ENCODE results near the gene CDKN3.
"Not testable (repeated sequence)": the region's sequence is repeated elsewhere in the genome, so short reads cannot be mapped to it uniquely, and the experiment has no call there.

The CDKN3 gene

DNA sequence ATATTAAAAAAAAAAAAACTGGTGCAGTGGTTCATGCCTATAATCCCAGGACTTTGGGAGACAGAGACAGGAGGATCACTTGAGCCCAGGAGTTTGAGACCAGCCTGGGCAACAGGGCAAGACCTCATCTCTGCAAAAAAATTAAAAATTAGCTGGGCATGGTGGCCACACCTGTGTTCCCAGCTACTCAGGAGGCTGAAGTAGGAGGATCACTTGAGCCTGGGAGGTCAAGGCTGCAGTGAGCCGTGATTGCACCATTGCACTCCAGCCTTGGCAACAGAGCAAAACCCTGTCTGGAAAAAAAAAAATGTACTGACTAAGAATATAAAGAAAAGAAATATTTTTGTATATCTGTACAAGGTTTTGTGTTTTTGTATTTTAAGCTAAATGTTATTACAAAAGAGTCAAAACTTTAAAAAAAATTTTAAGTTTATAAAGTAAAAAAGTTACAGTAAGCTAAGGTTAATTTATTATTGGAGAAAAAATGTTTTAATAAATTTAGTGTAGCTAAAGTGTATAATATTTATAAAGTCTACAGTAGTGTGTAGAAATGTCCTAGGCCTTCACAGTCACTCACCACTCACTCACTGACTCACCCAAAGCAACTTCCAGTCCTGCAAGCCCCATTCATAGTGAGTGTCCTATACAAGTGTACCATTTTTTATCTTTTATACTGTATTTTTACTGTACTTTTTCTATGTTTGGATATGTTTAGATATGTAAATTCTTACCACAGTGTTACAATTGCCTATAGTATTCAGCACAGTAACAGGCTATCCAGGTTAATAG, 60.2 kb downstream of the CDKN3 start:
- not testable (repeated sequence) for DNase-seq (ENCODE audit: low spot score)

DNA sequence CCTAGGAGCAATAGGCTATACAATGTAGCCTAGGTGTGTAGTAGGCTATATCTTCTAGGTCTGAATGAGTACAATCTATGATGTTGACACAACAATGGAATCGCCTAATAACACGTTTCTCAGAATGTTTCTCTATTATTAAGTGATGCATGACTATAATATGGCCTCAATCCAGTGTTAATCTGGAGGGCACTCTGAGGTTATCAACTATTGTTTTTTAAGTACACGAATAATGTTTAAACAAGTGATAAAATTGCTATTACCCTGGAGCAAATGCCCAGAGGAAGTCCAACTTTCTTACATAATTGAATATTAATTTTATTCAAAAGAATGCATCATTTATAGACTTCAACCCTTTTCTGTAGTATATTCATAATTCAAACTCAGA, 60.8 kb downstream of the CDKN3 start:
- DNase-seq (ENCODE audit: low spot score): no peak

DNA sequence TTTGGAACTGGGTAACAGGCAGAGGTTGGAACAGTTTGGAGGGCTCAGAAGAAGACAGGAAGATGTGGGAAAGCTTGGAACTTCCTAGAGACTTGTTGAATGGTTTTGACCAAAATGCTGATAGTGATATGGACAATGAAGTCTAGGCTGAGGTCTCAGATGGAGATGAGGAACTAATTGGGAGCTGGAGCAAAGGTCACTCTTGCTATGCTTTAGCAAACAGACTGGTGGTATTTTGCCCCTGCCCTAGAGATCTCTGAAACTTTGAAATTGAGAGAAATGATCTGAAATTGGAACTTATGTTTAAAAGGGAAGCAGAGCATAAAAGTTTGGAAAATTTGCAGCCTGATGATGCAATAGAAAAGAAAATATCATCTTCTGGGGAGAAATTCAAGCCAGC, 61.7 kb downstream of the CDKN3 start:
- DNase-seq (ENCODE audit: low spot score): not testable (repeated sequence)

DNA sequence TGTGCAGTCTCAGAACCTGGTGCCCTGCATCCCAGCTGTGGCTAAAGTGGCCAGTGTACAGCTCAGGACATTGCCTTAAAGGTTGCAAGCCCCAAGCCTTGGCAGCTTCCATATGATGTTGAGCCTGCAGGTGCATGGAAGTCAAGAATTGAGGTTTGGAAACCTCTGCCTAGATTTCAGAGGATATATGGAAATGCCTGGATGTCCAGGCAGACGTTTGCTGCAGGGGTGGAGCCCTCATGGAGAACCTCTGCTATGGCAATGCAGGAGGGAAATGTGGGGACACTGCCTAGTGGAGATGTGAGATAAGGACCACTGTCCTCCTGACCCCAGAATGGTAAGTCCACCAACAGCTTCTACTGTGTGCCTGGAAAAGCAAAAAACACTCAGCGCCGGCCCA, 62.3 kb downstream of the CDKN3 start:
- DNase-seq (ENCODE audit: low spot score): no peak

DNA sequence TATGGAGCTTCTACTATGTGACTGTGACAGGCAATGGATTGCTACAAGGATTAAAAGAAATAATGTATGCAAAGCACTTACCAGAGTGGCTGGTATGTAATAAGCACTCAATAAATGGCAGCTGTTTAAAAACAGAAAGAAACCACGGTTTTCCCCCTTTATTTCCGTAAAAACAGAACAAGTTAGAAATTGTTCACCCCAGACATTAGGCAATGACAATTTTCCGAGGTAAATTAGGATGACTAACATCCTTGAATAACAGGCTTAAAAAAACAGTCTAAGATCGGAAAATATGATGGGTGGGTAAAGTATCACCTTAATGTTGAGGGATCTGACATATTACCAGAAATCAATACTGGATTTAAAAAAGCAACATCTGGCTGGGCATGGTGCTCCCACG, 65.2 kb downstream of the CDKN3 start:
- DNase-seq (ENCODE audit: low spot score): no peak

DNA sequence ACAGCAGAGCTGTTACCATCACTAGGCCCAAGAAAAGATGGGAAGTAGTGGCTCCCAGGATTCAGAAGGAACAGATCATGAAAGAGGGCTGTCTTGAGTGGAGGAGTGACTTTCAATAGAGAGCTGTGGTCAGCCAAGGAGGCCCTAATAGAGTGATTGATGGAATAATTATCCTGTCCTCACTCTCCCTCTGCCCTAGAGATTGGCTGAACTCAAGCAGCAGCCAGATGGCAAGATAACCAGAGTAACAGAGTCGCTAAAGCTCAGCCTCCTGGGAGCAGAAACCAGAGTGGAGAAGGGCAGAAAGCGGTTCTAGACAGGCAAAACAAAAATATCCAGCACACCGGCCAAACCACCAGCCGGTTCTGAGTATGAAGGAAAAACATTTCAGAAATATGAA, 68.8 kb downstream of the CDKN3 start:
- no peak for DNase-seq (ENCODE audit: low spot score)

DNA sequence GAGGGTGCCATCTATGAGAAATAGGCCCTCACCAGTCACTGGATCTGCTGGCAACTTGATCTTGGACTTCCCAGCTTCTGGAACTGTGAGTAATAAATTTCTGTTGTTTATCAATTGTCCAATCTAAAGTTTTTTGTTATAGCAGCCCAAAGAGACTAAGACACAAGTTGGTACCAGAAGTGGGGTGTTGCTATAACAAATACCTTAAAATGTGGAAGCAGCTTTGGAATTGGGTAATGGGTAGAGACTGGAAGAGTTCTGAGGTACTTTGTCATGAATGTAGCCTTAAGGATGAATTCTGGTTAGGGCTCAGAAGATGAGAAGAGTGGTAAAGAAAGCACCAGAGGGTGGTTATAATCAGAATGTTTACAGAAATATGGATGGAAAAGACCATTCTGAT, 70.5 kb downstream of the CDKN3 start:
- DNase-seq (ENCODE audit: low spot score): no peak
